GM19468 (cell line): ENCODE measurements around the gene ZDHHC11B.
"Not testable (repeated sequence)": the region's sequence is repeated elsewhere in the genome, so short reads cannot be mapped to it uniquely, and the experiment has no call there.

Source experiments
- ATAC-seq: cut with Tn5 transposase; IDR thresholded peaks from one replicate; pipeline ENCODE4 v1.9.1; 2021; ENCODE audit warnings: mild to moderate bottlenecking, moderate library complexity, moderate number of reproducible peaks; ENCODE audit not compliant: unreplicated experiment; ENCODE audit errors: extremely low read depth

The ZDHHC11B gene

GRCh38 chr5:787224-787856, 2.8 kb upstream of the ZDHHC11B start:
- not testable (repeated sequence) for ATAC-seq

DNA sequence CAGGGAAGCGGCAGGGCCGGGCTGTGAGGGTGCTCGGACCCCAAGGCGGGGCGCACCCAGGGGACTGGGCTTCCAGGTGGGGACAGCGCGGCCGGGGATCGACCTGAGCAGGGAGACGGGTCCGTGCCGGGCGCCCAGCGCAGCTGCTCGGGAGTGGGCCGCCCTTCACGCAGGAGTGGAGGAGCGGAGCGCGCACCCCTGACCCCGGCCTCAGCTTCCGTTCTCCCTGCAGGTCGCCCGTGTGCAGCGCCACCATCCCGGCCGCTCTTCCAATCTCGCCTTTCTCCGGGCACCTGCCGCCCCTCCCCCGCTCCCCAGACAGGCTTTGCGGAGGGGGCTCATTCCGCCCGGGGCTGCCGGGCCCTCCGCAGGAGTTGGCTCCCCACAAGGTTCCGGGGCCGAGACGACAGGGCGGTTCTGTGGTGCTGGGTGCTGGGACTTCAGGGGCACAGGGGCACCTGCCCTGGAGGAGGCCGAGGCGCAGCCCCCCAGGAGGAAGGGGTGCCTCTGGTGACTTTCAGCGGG, 714 bp upstream of the ZDHHC11B start:
- not testable (repeated sequence) for ATAC-seq

- ATAC-seq, result not testable (repeated sequence)
Measured at GRCh38 chr5:783881-784427, 575 bp downstream of the ZDHHC11B start.

GRCh38 chr5:783049-783802, 1.3 kb downstream of the ZDHHC11B start:
- ATAC-seq, result not testable (repeated sequence)

DNA sequence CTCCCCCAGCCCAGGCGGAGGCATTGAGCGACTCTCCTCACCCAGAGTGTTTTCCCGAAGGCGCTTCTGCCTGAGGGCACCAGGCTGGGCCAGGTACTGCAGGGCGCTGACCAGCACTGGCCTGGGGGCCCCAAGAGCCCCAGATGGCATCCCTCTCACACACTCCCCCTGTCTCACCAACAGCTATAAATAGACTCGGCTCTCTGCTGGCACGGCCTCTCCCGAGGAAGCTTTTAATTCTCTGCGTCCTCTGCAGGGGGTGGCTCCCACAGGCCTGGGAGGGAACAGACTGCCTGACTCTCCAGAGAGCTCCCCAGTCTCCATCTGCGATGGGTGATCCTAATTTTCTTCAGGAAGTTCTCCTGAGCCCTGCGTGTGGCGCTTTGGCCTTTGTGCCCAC, 2.2 kb downstream of the ZDHHC11B start:
- not testable (repeated sequence) for ATAC-seq

DNA sequence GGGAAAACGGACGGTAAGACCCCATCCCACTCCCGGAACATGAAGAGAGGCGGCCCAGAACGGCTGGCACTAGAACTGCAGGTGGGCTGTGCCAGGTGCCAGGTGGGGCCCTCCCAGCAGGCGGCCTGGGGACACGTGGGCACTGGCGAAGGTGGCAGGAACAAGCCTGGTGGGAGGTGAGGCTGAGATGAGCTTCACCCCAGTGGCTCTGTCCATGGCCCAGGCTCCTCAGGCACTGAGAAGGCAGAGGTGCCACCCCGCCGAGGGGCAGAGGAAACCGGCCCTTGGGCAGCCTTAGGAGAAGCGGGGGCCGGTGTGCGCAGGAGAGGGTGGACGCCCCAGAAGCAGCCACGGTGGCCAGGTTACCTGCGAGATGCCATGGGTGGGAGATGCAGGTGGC, 4.0 kb downstream of the ZDHHC11B start:
- not testable (repeated sequence) for ATAC-seq

GRCh38 chr5:778967-779366, 5.6 kb downstream of the ZDHHC11B start:
- not testable (repeated sequence) for ATAC-seq

DNA sequence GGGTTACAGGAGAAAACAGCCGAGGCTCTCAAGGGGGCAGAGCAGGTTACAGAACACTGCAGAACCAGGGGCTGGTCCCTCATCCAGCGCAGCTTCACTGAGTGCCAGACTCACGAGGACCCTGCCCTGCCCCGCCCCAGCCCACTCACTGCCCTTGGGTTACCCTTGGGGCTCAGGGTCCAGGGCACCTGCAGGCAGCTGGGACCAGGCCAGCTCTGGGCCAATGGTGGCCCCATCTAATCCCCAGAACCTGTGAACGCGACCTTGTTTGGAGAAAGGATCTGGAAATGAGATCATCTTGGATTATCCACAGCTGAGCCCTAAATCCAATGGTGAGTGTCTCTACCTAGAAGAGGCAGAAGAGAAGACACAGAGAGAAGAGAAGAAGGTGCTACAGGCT, 6.1 kb downstream of the ZDHHC11B start:
- ATAC-seq, result not testable (repeated sequence)

DNA sequence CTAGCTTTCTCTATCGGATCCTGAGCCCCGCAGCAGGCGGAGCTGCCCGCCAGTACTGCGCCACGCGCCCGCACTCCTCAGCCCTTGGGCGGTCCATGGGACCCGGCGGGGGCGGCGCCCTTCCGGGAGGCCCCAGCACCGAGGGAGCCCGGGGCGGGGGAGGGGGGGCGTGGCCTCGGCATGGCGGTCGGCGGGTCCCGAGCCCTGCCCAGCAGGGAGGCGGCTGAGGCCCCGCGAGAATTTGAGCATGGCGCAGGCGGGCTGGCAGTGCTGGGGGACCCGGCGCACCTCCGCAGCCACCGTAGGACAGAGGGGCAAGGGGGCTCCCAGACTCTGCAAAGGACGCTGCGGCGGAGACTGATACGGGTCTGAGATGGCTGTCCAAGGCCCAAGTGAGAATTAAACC, 6.8 kb downstream of the ZDHHC11B start:
- no peak for ATAC-seq

GRCh38 chr5:776862-777711, 7.4 kb downstream of the ZDHHC11B start:
- no peak for ATAC-seq

GRCh38 chr5:775961-776861, 8.3 kb downstream of the ZDHHC11B start:
- ATAC-seq, result no peak

DNA sequence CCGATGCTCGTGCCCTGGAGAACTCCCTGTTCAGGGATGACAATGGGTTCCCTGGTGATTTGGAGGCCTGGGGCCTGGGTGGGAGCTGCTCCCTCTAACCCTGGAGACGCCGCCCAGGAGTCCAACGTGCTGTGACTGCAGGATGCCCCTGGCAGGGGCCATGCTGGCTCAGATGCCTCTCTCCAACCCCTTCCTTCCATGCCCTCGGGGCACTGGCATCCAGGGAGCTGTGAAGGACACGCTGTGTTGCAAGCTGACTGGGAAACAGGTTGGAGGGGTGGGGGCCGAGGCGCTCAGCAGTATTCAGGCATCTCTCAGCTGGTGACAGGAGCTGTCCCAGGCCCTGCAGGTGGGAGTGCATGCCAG, 9.0 kb downstream of the ZDHHC11B start:
- not testable (repeated sequence) for ATAC-seq

DNA sequence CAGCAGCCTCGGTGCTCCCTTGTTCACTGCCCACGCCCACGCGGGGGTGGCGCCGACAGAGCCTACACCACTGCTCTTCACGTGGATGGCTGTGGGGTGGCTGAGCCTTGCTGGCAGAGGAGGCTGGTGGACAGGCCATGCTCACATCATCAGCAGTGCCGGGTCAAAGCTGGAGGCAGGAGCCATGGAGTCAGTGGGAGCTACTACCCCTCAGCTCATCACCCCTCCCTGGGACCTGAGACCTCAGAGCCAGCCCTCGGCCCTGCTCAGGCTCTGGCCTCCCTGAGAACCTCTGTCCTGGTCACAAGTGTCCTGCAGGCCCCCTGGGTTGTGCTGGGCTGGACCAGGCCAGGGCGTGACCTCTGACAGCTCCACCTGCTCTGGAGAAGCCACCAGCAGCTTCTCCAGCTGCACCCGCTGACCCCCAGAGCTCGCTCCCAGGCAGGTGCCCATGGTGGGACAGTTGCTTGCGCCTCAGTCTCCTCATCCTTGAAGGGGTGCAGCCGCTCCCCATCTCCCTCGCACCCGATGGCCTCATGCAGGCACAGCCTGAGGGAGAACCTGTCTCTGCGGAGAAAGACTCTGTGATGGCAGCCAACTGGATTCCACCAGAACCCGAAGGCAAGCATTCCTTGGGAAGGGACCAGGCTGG, 9.5 kb downstream of the ZDHHC11B start:
- not testable (repeated sequence) for ATAC-seq

DNA sequence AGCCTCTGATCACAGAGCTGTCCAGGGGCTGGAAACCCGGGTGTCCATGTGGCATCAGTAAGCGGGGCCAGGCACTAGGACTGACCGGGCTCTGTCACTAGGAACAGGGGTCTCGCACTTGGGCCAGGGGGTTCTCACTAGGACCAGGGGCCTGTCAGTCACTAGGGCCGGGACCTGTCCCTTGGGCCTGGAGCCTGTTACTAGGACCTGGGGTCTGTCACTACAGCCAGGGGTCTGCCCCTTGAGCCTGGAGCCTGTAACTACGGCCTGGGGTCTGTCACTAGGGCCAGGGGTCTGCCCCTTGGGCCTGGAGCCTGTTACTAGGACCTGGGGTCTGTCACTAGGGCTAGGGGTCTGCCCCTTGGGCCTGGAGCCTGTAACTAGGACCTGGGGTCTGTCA, 10.2 kb downstream of the ZDHHC11B start:
- ATAC-seq, result not testable (repeated sequence)

GRCh38 chr5:773517-774264, 10.8 kb downstream of the ZDHHC11B start:
- no peak for ATAC-seq

DNA sequence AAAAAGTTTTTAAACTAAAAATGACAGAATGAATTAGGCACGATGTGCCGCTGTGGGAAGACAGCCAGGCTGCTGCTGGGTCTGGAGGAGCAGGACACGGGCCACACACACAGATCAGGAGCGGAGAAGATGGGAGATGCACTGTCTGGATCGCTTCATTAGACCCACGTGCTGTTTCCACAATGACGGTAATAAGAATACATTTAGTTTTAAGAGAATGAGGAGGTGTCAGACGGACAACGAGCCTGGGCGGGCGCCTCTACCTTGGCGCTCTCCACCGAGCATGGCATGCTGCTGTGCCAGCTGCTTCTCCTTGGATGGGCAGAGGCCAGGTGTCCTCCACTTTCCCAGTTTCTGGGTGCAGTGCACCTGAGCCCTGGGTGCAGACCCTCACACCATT, 11.6 kb downstream of the ZDHHC11B start:
- ATAC-seq, result not testable (repeated sequence)

DNA sequence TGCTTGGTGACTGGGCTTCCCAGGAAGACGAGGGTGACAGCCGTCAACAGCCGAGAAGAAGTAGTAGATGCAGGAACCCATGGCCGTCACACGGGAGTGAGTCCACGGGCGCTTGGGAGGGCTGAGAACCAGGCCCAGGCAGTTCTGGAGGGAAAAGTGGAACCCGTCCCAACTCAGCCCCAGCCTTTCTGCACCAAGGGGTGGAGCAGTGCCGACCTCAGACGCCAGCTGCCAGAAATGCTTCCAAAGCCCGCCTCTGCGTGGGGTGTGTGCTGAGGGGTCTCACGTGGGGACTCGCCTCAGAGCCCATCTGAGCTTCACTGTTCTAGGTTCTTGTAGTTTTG, 12.0 kb downstream of the ZDHHC11B start:
- ATAC-seq, result not testable (repeated sequence)

GRCh38 chr5:771841-772546, 12.5 kb downstream of the ZDHHC11B start:
- ATAC-seq, result not testable (repeated sequence)
